GM20431 (cell line): Measurements from ENCODE around the gene HSD17B1.

ENCODE experiments used
- in situ Hi-C: fragments of 300-500 bp; cut with MseI, MboI; formaldehyde crosslinking; loops from one replicate; pipeline ENCODE4 v1.15.0; 2020; ENCODE audit warnings: low sequenced_read_pairs; ENCODE audit not compliant: unreplicated experiment

The HSD17B1 gene

DNA sequence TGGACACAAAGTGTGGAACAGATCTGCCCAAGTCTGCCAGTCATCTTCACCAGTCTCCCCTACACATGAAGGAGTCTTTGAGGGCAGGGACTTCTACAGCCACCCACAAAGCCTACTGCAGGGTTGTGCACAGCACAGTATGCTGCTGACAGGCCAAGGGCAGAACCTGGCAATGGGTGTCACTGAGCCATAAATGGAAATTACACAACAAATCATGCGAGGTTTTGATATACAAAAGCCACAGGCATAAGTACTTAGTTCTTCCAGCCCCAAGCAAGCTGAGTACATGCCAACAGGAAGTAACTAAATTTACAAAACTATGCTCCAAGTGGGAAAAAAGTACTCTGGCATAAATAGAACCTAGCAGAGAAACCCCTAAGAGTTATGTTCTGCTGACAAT is 32.6 kb downstream of the HSD17B1 start:
- in situ Hi-C loops = no loop called here

DNA sequence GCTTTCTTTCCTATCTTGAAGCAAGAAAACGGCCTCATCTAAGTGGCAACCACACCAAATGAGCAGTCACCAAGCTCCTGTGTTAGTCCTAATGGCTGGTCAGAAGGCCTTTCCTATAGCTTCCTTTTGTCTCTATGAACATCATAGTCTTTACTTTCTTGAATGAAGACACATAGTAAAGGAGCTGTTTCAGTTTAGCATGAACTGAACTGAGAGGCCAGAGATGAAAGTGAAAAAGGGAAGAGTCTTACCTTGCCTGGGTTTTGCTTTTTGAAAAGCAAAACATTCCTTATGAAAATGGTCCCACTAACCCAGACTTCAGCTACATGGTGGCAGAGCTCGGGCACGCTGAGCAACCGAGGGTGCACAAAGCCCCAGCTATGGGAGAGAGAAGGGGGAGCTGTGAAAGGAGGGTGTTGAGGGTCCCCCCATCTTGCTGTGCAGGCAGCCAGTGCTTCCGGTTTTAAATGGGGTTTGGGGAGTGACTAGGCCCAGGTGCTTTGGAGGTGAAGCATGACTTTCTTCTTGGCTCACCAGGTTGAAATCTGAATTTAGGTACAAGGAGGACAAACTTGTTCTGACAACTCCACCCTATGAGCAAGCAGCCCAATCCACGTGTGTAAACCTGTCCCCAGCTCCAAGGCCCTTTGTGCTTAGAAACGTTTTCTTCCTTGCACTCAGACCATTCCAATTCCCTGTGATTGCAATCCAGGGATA is 33.9 kb downstream of the HSD17B1 start:
- in situ Hi-C loops = no loop called here

DNA sequence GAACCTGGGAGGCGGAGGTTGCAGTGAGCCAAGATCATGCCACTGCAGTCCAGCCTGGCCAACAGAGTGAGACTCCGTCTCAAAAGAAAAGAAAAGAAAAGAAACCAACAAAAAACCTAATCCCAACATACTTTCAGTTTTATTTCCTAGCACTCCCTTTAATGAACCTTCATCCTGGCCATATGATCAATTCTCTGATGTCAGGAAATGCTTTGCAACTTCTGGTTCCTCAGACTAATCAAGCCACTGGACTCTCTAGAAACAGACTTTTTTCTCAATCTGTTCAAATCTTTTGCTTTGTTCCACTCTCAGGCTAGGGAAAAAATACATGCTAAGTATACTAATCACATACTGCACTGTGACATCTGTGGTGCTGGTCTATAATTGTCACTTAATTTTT is 38.2 kb downstream of the HSD17B1 start:
- in situ Hi-C loops = no loop called here

DNA sequence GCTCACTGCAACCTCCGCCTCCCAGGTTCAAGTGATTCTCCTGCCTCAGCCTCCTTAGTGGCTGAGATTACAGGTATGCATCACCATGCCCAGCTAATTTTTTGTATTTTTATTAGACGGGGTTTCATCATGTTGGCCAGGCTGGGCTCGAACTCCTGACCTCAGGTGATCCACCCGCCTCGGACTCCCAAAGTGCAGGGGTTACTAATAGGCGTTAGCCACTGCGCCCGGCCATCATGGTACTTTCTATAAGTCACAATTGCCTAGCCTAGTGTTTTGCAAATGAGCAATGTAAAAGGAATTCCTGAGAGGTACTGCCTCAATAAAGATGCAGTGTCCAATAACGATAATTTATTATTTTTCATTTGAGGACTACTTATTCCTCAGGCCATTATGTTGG is 38.7 kb downstream of the HSD17B1 start:
- in situ Hi-C loops = no loop called here

DNA sequence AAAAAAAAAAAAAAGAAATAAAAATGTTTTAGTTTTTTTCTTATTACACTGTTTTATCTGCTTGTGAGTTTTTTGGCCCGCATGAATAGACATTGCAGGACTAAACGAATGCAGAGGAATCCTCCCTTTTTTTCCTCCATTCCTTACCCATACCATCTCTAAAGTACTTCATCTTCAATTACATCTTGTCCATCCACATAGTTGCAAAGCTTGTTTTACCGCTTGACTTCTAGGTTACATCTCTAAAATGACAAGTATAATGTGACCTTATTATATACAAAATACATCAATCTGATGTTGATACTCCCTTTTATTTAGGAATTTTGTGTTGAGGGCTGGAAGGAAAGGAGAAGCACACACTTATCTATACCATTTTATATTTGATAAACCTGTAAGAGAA is 43.7 kb downstream of the HSD17B1 start:
- in situ Hi-C loops = no loop called here

DNA sequence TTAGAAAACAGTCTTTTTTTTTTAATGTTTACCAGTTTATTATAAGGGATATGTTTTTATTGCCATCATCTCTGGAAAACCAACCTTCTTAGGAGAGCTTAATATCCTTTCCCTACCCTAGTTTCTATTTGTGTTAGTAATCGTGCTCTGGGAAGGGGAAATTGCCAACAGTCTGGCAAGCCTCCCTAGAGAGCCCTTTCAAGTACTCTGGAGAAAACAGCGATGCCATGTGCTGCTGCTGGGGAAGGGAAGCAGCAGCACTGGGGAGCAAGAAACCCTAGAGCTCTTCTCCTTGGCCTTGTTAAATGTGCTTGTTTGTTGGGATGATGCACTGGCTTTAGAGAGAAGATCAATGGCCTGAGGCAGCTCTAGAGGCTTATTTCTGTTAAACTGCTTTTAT is 46.2 kb downstream of the HSD17B1 start:
- in situ Hi-C loops = no loop called here

DNA sequence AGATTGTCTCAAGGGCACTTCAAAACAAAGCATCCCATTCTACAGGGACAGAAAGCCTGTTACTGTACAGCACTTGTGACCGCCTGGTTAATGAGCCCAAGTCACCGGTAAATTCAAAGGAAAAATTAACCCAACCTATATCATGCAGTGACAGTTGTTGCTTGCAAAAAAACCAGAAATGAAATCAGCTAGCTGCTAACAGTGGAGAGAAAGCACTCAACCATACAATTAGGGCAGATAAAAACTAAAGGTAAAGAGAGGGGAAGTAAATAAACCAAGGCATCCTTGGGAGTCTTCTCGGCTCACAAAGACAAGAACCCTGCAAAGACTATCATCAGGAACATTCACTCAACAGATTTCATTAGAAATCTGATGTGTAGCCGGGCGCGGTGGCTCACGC is 50.6 kb downstream of the HSD17B1 start:
- in situ Hi-C loops = no loop called here
